ENCODE measurements around the gene TUBA1C.
"Not testable (repeated sequence)": the region's sequence is repeated elsewhere in the genome, so short reads cannot be mapped to it uniquely, and the experiment has no call there.

TUBA1C gene

GRCh38 chr12:49298160-49298559 is 33.3 kb downstream of the TUBA1C start:
- no peak for TF ChIP-seq ZNF274 (IDR thresholded peaks at IDR 0.05; ENCODE audit: low read depth, low read length)
- no peak overlapping the region for H3K4me3 ChIP-seq (ENCODE audit: low read length)

GRCh38 chr12:49301760-49302159 is 36.9 kb downstream of the TUBA1C start:
- no peak overlapping the region for H3K4me3 ChIP-seq (ENCODE audit: low read length)
- TF ChIP-seq ZNF274 (IDR thresholded peaks at IDR 0.05; ENCODE audit: low read depth, low read length): no peak

- H3K4me3 ChIP-seq (ENCODE audit: low read length): no peak overlapping the region
- no peak for TF ChIP-seq ZNF274 (IDR thresholded peaks at IDR 0.05; ENCODE audit: low read depth, low read length)
These were observed 39.3 kb downstream of the TUBA1C start for GRCh38 chr12:49304161-49304560.

DNA sequence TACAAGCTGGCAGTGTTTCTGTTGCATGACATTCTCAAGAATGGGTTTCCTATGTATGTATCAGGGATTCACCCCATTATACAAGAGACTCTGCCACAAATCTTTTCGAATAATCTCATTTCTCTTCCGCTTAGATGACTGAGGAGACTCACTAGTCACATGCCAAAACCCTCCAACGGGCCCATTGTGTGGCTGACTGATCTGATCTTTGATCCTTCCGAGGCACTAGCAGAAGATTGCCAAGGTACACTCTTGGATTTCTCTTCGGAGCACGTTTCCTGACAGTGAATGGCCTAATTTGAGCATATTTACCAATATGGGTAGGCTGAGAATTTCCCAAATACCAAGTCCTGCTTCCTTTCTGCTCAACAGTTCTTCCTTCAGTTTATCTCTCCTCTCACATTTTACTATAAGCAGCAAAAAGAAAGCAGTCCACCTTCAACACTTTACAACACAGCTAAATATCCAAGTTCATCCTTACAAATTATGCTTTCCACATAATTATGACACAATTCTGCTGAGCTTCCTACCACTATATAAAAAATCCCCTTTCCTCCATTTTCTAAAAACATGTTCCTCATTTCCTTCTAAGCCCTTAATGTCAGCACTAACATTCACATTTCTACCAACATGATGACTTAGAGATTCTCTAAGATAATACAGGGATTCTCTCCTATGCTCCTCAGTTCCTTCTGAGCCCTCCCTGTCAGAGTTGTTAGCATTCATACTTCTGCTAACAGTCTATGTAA is 41.1 kb downstream of the TUBA1C start:
- no peak overlapping the region for H3K4me3 ChIP-seq (ENCODE audit: low read length)
- no peak for TF ChIP-seq ZNF274 (IDR thresholded peaks at IDR 0.05; ENCODE audit: low read depth, low read length)

- H3K4me3 ChIP-seq (ENCODE audit: low read length): no peak overlapping the region
- no peak for TF ChIP-seq ZNF274 (IDR thresholded peaks at IDR 0.05; ENCODE audit: low read depth, low read length)
These were observed 44.5 kb downstream of the TUBA1C start for GRCh38 chr12:49309386-49309785.

- not testable (repeated sequence) for H3K4me3 ChIP-seq (ENCODE audit: low read length)
These were observed 45.6 kb downstream of the TUBA1C start for GRCh38 chr12:49310451-49311000.

DNA sequence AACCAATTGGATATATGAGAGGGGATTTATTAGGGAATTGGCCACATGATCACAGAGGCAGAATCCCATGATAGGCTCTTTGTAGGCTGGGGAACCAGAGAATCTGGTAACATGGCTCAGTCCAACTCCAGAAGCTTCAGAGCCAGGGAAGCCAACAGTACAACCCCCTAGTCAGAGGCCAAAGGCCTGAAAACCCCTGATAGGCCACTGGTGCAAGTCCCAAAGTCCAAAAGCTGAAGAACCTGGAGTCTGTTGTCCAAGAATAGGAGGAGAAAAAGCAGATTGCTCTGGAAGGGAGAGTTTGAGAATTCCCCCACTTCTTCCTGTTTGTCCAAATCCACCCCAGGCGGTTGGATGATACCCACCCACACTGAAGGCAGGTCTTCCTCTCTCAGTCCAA is 49.9 kb downstream of the TUBA1C start:
- no peak overlapping the region for H3K4me3 ChIP-seq (ENCODE audit: low read length)
- TF ChIP-seq ZNF274 (IDR thresholded peaks at IDR 0.05; ENCODE audit: low read depth, low read length): no peak

- H3K4me3 ChIP-seq (ENCODE audit: low read length): not testable (repeated sequence)
These were observed 52.2 kb downstream of the TUBA1C start for GRCh38 chr12:49317118-49317517.

GRCh38 chr12:49320411-49321103 is 55.7 kb downstream of the TUBA1C start:
- H3K4me3 ChIP-seq (ENCODE audit: low read length): not testable (repeated sequence)

DNA sequence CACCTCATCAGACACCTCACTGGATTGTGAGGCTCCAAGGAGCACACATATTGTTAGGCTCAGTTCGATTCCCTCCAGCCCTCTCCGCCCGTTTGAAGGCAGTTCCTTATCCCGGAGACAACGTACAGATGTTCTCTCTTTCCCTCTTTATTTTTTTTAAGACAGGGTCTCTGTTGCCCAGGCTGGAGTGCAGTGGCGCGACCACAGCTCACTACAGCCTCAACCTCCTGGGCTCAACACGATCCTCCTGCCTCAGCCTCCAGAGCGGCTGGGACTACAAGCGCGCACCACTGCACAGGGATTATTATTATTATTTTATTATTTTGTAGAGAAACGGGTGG is 57.5 kb downstream of the TUBA1C start:
- H3K4me3 ChIP-seq (ENCODE audit: low read length): peak overlapping the region; percentile 75

GRCh38 chr12:49322708-49323523 is 58.0 kb downstream of the TUBA1C start, which contains the start of gene TROAP:
Gene TROAP, plus strand, starts transcription at chr12:49323255. Its CDS starts 354 bp downstream, at chr12:49323609.
- TF ChIP-seq ZNF274 (IDR thresholded peaks at IDR 0.05; ENCODE audit: low read depth, low read length): no peak
- H3K4me3 ChIP-seq (ENCODE audit: low read length): peak within 1 kb of the TSS; percentile 86

More for the DNA sequence above, 57.5 kb downstream of the TUBA1C start:
- no peak for TF ChIP-seq ZNF274 (IDR thresholded peaks at IDR 0.05; ENCODE audit: low read depth, low read length)

DNA sequence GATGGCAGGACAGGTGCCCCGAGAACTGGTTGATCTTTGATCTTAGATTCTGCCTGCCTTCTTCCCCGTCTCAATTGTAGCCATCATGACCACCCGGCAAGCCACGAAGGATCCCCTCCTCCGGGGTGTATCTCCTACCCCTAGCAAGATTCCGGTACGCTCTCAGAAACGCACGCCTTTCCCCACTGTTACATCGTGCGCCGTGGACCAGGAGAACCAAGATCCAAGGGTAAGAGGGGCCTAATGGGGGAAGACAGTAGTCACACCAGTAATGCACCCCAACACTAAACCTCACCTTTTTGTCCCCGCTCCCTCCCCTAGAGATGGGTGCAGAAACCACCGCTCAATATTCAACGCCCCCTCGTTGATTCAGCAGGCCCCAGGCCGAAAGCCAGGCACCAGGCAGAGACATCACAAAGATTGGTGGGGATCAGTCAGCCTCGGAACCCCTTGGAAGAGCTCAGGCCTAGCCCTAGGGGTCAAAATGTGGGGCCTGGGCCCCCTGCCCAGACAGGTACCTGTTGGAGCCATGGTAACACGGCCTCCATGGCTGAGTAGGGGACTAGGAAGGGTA is 58.7 kb downstream of the TUBA1C start:
- peak overlapping the region; percentile 86 for H3K4me3 ChIP-seq (ENCODE audit: low read length)
- no peak for TF ChIP-seq ZNF274 (IDR thresholded peaks at IDR 0.05; ENCODE audit: low read depth, low read length)

All from GM08714 (cell line).